ENCODE data around the gene OR4D2.

DNA sequence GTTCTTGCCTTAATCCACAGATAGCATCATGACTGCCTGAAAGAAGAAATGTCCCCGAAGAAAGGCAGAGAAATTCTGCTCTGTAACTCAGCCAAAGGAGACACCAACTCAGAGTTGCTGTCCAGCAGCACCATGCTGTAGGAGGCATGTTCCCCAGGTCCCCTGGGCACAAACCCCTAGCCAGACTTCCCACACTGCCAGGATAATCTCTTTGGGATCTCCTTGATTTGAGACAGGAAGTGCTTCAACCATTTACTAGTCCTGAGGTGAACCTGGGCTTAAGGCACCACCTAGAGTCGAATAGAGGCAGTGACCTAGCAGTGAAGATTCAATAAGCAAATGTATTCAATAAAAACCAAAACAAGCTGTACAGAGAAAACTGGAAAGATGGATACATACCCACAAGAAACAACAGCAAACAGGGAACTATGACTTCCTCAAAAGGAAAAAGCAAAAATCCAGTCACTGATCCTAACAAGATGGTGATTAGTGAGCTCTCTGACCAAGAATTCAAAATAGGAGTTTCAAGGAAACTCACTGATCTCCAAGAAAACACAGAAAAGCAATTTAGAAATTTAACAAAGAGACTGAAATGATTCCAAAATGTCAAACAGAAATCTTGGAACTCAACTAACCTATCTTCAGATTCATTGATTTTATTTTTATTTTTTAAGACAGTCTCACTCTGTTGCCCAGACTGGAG, 5.7 kb downstream of the OR4D2 start:
- TF ChIP-seq FOXJ3 (CRISPR knock-in tag; IDR thresholded peaks at IDR 0.05): no peak
- TF ChIP-seq, protein P1, sequence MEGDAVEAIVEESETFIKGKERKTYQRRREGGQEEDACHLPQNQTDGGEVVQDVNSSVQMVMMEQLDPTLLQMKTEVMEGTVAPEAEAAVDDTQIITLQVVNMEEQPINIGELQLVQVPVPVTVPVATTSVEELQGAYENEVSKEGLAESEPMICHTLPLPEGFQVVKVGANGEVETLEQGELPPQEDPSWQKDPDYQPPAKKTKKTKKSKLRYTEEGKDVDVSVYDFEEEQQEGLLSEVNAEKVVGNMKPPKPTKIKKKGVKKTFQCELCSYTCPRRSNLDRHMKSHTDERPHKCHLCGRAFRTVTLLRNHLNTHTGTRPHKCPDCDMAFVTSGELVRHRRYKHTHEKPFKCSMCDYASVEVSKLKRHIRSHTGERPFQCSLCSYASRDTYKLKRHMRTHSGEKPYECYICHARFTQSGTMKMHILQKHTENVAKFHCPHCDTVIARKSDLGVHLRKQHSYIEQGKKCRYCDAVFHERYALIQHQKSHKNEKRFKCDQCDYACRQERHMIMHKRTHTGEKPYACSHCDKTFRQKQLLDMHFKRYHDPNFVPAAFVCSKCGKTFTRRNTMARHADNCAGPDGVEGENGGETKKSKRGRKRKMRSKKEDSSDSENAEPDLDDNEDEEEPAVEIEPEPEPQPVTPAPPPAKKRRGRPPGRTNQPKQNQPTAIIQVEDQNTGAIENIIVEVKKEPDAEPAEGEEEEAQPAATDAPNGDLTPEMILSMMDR (IDR thresholded peaks at IDR 0.05): peak; percentile 48
- TF ChIP-seq RFX5 (IDR thresholded peaks at IDR 0.05; ENCODE audit: low read length): no peak
- no peak for TF ChIP-seq TAF1 (IDR thresholded peaks at IDR 0.05; ENCODE audit: borderline replicate concordance, low read depth, low read length)
- TF ChIP-seq FOXM1 (IDR thresholded peaks at IDR 0.05; ENCODE audit: low read depth): no peak
- TF ChIP-seq CHD2 (IDR thresholded peaks at IDR 0.05; ENCODE audit: low read length, partially characterized antibody): no peak
- TF ChIP-seq SIN3A (IDR thresholded peaks at IDR 0.05; ENCODE audit: borderline replicate concordance, low read depth, low read length): no peak
- TF ChIP-seq YY1 (IDR thresholded peaks at IDR 0.05; ENCODE audit: low read depth): no peak
- no peak for TF ChIP-seq EZH2phosphoT487 (IDR thresholded peaks at IDR 0.05; ENCODE audit: borderline replicate concordance, low read depth)
